Nephron (organoid): ENCODE results near the gene GRIN1.
A peak's percentile ranks its signal among the peaks of the same experiment; 100 is the strongest.

Experiments
- H3K27ac Mint-ChIP-seq, 3 experiments: 2 replicates each; pipeline ENCODE4 v1.8.0; 2020; ENCODE audit warnings: mixed read lengths in 3 of 3, mild to moderate bottlenecking in 2 of 3, moderate library complexity in 1 of 3
- H3K27me3 Mint-ChIP-seq: 2 replicates; pipeline ENCODE4 v1.8.0; 2021; ENCODE audit warnings: low read depth, mild to moderate bottlenecking, moderate library complexity, mixed read lengths
- H3K36me3 Mint-ChIP-seq: 2 replicates; pipeline ENCODE4 v1.8.0; 2020; ENCODE audit warnings: low read depth, mixed read lengths
- H3K4me1 Mint-ChIP-seq: 2 replicates; pipeline ENCODE4 v1.8.0; 2020; ENCODE audit warnings: mixed read lengths
- H3K4me3 Mint-ChIP-seq, 3 experiments: 2 replicates each; pipeline ENCODE4 v1.8.0; 2020; ENCODE audit warnings: mild to moderate bottlenecking in 3 of 3, mixed read lengths in 3 of 3, moderate library complexity in 2 of 3
- H3K9me3 Mint-ChIP-seq: 2 replicates; pipeline ENCODE4 v1.8.0; 2020; ENCODE audit warnings: mixed read lengths
- CTCF ChIP-seq, 3 experiments: fragments of 200-600 bp; sonication (generic); IDR thresholded peaks; one replicate each; pipeline ENCODE4 v1.5.0; 2021; ENCODE audit warnings: antibody characterized with exemption in 3 of 3; ENCODE audit not compliant: unreplicated experiment in 3 of 3

The GRIN1 gene

GRCh38 chr9:137214620-137215019, 75.7 kb downstream of the GRIN1 start:
- Mint-ChIP-seq H3K27me3 (no peaks in the 10 kb centered on the region), H3K36me3 (peaks cover 4% of the 10 kb centered on the region), H3K9me3 (no peaks in the 10 kb centered on the region), H3K27ac (no peak overlapping the region), H3K4me3 (peak overlapping the region in 1 of 3 experiments; percentile 27), H3K4me1 (peaks cover 5% of the 10 kb centered on the region)
- TF ChIP-seq CTCF (IDR thresholded peaks at IDR 0.05; ENCODE audit: unreplicated experiment in 3 of 3), result no peak

DNA sequence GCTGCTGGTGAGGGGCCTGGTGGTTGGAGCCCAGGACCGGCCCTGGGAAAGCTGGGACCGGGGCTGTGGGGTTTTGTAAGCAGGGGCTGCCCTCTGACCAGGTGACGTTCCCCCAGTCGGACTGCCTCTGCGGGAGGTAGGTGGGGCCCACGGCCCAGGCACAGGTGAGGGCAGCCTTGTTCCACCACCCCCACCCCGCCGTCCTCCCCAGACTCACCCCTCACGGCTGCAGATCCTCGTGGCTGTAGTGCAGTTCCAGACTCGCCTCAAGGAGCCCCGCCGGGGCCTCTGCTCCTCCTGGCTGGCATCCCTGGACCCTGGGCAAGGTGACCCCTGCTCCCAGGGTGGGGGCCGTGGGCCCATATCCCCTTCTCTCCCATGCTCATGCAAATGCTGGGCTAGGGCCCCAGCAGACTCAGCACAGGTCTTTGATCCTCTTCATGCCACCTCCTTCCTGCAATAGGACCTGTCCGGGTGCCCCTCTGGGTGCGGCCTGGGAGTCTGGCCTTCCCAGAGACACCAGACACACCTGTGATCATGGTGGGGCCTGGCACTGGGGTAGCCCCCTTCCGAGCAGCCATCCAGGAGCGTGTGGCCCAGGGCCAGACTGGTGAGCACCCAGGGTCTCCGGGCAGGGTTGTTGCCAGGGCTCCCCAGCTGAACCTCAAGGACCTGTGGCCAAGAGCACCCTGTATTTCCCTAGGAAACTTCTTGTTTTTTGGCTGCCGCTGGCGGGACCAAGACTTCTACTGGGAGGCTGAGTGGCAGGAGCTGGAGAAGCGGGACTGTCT, 76.4 kb downstream of the GRIN1 start:
- TF ChIP-seq CTCF (IDR thresholded peaks at IDR 0.05; ENCODE audit: unreplicated experiment in 3 of 3), result no peak
- Mint-ChIP-seq H3K4me1 (peaks cover 5% of the 10 kb centered on the region), H3K27ac (no peak overlapping the region), H3K27me3 (no peaks in the 10 kb centered on the region), H3K9me3 (no peaks in the 10 kb centered on the region), H3K4me3 (no peak overlapping the region), H3K36me3 (peaks cover 4% of the 10 kb centered on the region)

- peaks cover 4% of the 10 kb centered on the region for H3K36me3 Mint-ChIP-seq
- no peak for TF ChIP-seq CTCF (IDR thresholded peaks at IDR 0.05; ENCODE audit: unreplicated experiment in 3 of 3)
- peak overlapping the region in 1 of 3 experiments; percentile 93 for H3K27ac Mint-ChIP-seq
- H3K27me3 Mint-ChIP-seq, result no peaks in the 10 kb centered on the region
- no peak overlapping the region for H3K4me3 Mint-ChIP-seq
- H3K4me1 Mint-ChIP-seq, result peaks cover 5% of the 10 kb centered on the region
- H3K9me3 Mint-ChIP-seq, result no peaks in the 10 kb centered on the region
These were observed 77.4 kb downstream of the GRIN1 start for GRCh38 chr9:137216188-137216965.

GRCh38 chr9:137217276-137218211, 78.6 kb downstream of the GRIN1 start:
- peak overlapping the region in 2 of 3 experiments; percentile 88 to 93 for H3K27ac Mint-ChIP-seq
- TF ChIP-seq CTCF (IDR thresholded peaks at IDR 0.05; ENCODE audit: unreplicated experiment in 3 of 3), result no peak
- H3K27me3 Mint-ChIP-seq, result no peaks in the 10 kb centered on the region

DNA sequence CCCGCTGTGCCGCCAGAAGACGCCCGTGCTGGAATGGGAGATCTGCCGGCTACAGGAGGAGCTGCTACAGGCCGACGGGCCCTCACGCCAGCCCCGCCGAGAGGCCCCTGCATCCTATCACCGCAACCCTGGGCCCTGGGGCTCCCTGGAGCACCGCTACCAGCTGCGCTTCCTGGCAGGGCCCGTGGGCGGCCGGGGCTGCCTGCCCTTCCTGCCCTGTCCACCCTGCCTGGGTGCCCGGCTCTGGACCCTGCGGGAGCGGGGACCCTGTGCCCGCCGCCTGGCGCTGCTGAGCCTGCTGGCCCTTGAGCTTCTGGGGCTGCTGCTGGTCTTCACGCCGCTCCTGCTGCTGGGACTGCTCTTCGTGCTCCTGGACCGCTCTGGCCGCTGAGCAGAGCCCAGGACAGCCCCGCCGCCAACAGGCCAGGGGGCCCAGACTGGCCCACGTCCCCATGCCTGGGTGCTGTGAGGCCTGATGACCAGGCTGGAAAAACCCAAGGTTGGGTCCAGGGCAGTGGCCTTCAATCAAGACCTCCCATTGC, 79.3 kb downstream of the GRIN1 start:
- Mint-ChIP-seq H3K36me3 (no peaks in the 10 kb centered on the region), H3K27me3 (no peaks in the 10 kb centered on the region), H3K27ac (no peak overlapping the region), H3K9me3 (no peaks in the 10 kb centered on the region), H3K4me3 (peak overlapping the region in 1 of 3 experiments; percentile 42), H3K4me1 (peaks cover 5% of the 10 kb centered on the region)
- no peak for TF ChIP-seq CTCF (IDR thresholded peaks at IDR 0.05; ENCODE audit: unreplicated experiment in 3 of 3)

More at GRCh38 chr9:137217276-137218211, 78.6 kb downstream of the GRIN1 start:
- peak overlapping the region; percentile 70 to 78 (median 76) for H3K4me3 Mint-ChIP-seq
- no peaks in the 10 kb centered on the region for H3K9me3 Mint-ChIP-seq
- peaks cover 5% of the 10 kb centered on the region for H3K4me1 Mint-ChIP-seq
- peaks cover 4% of the 10 kb centered on the region for H3K36me3 Mint-ChIP-seq
